Suprapubic skin (tissue), 4 donors: Measurements from ENCODE around the gene CXCR5.
A peak's percentile ranks its signal among the peaks of the same experiment; 100 is the strongest.

Source experiments
- CTCF ChIP-seq, 2 donors: fragments of 200-600 bp in 1 of 2; fragments of 450-650 bp in 1 of 2; sonication (generic) in 1 of 2; IDR thresholded peaks; one replicate each; pipeline ENCODE4 v1.5.1; 2016 to 2019; ENCODE audit warnings: antibody characterized with exemption in 2 of 2, mild to moderate bottlenecking in 1 of 2, moderate library complexity in 1 of 2
- POLR2A ChIP-seq, 2 donors: fragments of 450-650 bp; IDR thresholded peaks; one replicate each; pipeline ENCODE4 v1.6.1; 2017; ENCODE audit warnings: antibody characterized with exemption in 2 of 2, mild to moderate bottlenecking in 2 of 2, moderate library complexity in 2 of 2
- POLR2AphosphoS5 ChIP-seq, 3 donors: sonication (generic); formaldehyde crosslinking; IDR thresholded peaks; one replicate each; pipeline ENCODE4 v1.6.1; 2017; ENCODE audit warnings: antibody characterized with exemption in 3 of 3

GRCh38 chr11:118921929-118922744 lies 38.4 kb downstream of the CXCR5 start:
- TF ChIP-seq POLR2AphosphoS5 (IDR thresholded peaks at IDR 0.05) (peak in 2 of 3 donors; percentile 30 to 40), CTCF (IDR thresholded peaks at IDR 0.05) (no peak), POLR2A (IDR thresholded peaks at IDR 0.05) (no peak)
